Chondrocyte (in vitro differentiated cells): ENCODE results near the gene PPP4C. TPM values are rescaled to one million over a fixed set of nuclear protein-coding genes. Genes with fewer than 3 reads are reported as not detected.

Experiments
- DNase-seq: peaks from one replicate; pipeline ENCODE4 v3.0.0; 2021; ENCODE audit warnings: mixed read lengths, low spot score
- H3K27ac Mint-ChIP-seq: one replicate; pipeline ENCODE4 v1.8.0; 2021; ENCODE audit warnings: mild to moderate bottlenecking, moderate library complexity, mixed read lengths; ENCODE audit not compliant: unreplicated experiment
- H3K27me3 Mint-ChIP-seq: 2 replicates; pipeline ENCODE4 v1.8.0; 2021; ENCODE audit warnings: low read depth, mixed read lengths
- H3K36me3 Mint-ChIP-seq: 2 replicates; pipeline ENCODE4 v1.8.0; 2021; ENCODE audit warnings: low read depth, mixed read lengths
- H3K4me1 Mint-ChIP-seq: 2 replicates; pipeline ENCODE4 v1.8.0; 2021; ENCODE audit warnings: low read depth, mild to moderate bottlenecking, mixed read lengths
- H3K4me3 Mint-ChIP-seq: one replicate; pipeline ENCODE4 v1.8.0; 2021; ENCODE audit warnings: mild to moderate bottlenecking, moderate library complexity, mixed read lengths; ENCODE audit not compliant: unreplicated experiment
- H3K9me3 Mint-ChIP-seq: 2 replicates; pipeline ENCODE4 v1.8.0; 2021; ENCODE audit warnings: low read depth, mixed read lengths
- total RNA-seq: library from RNA; stranded (reverse); gene quantifications from 3 replicates; pipeline ENCODE4 v1.2.1, GENCODE V29; 2021
- TF ChIP-seq, protein P1 (sequence below): fragments of 200-600 bp; sonication (generic); IDR thresholded peaks from 2 replicates; pipeline ENCODE4 v1.5.0; 2021; ENCODE audit warnings: antibody characterized with exemption, mild to moderate bottlenecking, moderate library complexity

Gene PPP4C
- total RNA-seq, 1 donor from 2014 or later = 81.0 TPM

DNA sequence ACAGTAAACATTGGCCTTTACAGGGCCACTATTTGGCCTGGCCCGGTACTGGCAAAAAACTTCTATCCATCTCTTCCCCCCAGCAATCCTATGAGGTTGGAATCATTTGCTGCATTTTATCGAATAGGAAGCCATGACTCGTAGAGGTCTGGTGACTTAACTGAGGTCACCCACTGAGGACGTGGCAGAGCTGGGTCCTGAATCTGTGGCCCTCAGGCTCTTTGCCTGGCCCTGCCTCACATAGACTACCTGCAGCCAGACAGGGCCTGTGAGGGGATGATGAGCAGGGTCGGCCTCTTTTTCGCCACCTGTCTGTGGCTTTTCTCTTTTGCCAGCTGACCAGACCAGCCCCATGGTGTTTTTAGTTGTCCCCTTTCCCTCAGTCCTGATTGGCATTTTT is 1.9 kb downstream of the PPP4C start:
- TF ChIP-seq, protein P1, sequence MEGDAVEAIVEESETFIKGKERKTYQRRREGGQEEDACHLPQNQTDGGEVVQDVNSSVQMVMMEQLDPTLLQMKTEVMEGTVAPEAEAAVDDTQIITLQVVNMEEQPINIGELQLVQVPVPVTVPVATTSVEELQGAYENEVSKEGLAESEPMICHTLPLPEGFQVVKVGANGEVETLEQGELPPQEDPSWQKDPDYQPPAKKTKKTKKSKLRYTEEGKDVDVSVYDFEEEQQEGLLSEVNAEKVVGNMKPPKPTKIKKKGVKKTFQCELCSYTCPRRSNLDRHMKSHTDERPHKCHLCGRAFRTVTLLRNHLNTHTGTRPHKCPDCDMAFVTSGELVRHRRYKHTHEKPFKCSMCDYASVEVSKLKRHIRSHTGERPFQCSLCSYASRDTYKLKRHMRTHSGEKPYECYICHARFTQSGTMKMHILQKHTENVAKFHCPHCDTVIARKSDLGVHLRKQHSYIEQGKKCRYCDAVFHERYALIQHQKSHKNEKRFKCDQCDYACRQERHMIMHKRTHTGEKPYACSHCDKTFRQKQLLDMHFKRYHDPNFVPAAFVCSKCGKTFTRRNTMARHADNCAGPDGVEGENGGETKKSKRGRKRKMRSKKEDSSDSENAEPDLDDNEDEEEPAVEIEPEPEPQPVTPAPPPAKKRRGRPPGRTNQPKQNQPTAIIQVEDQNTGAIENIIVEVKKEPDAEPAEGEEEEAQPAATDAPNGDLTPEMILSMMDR = no peak
- Mint-ChIP-seq H3K36me3 (peaks cover 16% of the 10 kb centered on the region), H3K27me3 (no peaks in the 10 kb centered on the region), H3K4me3 (peak overlapping the region; percentile 83), H3K9me3 (no peaks in the 10 kb centered on the region), H3K27ac (peak overlapping the region; percentile 77), H3K4me1 (peaks cover 36% of the 10 kb centered on the region)
- no peak for DNase-seq

DNA sequence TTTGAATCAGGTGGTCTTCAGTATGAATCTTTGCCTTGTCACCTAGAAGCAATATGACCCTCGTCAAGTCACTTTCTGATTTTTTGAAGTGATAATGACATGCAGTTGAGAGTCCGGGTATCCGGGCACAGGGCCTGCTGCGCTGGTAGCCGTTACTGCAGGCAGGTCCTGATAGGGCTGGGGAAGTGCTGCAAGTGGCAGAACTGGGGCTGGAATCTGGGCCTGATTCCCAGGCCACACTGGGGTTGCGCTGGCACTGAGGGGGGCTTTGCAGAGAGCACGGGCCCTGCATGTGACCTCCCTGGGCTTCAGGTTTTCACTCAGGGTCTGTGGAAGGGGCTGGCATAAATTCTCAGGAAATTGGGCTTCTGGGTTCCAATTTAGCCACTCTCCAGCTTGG is 3.0 kb downstream of the PPP4C start:
- Mint-ChIP-seq H3K4me1 (peaks cover 35% of the 10 kb centered on the region), H3K27ac (no peak overlapping the region), H3K9me3 (no peaks in the 10 kb centered on the region), H3K4me3 (no peak overlapping the region), H3K36me3 (peaks cover 23% of the 10 kb centered on the region), H3K27me3 (no peaks in the 10 kb centered on the region)
- no peak for DNase-seq
- TF ChIP-seq, protein P1 = no peak

DNA sequence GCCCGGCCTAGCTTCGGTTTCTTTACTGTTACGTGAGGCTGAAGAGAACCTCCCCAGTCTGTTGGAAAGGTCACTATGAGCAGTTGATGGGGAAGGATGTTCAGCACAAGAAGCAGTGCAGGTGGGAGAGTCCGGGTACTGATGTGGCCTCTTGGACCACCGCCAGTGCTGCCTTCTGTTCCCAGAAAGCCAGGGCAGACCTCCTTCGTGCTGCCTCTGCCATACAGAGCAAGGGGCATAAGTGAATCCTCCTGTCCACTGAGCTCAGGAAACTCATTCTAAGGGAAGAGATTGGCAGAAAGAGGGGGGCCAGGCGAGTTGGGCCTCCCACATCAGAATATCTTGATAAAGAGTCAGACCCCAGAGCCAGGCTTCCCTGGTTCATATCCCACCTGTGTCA is 3.7 kb downstream of the PPP4C start:
- Mint-ChIP-seq H3K9me3 (no peaks in the 10 kb centered on the region), H3K36me3 (peaks cover 22% of the 10 kb centered on the region)
- no peak for DNase-seq

GRCh38 chr16:30082545-30083090 is 6.8 kb downstream of the PPP4C start:
- Mint-ChIP-seq H3K27me3 (no peaks in the 10 kb centered on the region), H3K36me3 (peaks cover 22% of the 10 kb centered on the region), H3K9me3 (no peaks in the 10 kb centered on the region), H3K27ac (peak overlapping the region; percentile 70), H3K4me1 (peaks cover 7% of the 10 kb centered on the region), H3K4me3 (no peak overlapping the region)
- no peak for DNase-seq
- TF ChIP-seq, protein P1 = peak; percentile 52

More for the DNA sequence above, 3.7 kb downstream of the PPP4C start:
- TF ChIP-seq, protein P1 = no peak
- Mint-ChIP-seq H3K4me3 (no peak overlapping the region), H3K27me3 (no peaks in the 10 kb centered on the region), H3K27ac (no peak overlapping the region), H3K4me1 (peaks cover 33% of the 10 kb centered on the region)

DNA sequence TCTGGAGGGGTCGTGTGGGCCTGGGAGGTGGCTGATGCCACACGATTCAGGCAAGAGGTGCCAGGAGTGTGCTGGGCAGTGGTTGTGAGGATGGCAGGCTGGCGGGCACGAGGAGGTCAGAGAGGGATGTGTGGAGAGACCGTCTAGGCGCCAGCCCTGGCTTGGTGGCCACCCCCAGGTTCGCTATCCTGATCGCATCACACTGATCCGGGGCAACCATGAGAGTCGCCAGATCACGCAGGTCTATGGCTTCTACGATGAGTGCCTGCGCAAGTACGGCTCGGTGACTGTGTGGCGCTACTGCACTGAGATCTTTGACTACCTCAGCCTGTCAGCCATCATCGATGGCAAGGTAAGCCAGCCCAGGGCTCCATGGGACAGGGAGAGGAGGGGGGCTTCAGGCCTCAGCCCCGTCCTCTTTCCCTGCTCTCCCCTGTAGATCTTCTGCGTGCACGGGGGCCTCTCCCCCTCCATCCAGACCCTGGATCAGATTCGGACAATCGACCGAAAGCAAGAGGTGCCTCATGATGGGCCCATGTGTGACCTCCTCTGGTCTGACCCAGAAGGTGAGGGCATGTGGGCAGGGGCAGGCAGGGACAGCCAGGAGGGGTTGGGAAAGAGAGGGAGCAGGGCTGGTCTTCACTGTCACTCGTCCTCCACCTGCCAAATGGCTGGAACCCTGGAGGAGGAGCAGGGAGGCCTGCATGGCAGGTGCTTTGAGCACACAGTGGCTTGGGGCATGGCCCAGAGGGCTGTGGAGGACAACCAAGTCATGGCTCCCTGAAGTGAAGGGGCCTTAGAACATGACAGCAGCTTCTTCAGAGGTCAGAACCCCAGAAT is 7.6 kb downstream of the PPP4C start:
- Mint-ChIP-seq H3K36me3 (peaks cover 21% of the 10 kb centered on the region), H3K9me3 (no peaks in the 10 kb centered on the region), H3K4me1 (peaks cover 4% of the 10 kb centered on the region), H3K27ac (no peak overlapping the region), H3K27me3 (no peaks in the 10 kb centered on the region), H3K4me3 (no peak overlapping the region)
- DNase-seq = no peak
- TF ChIP-seq, protein P1 = no peak
